GM23338 (cell line): ENCODE results near the gene ANKIB1. TPM values are rescaled to one million over a fixed set of nuclear protein-coding genes. Genes with fewer than 3 reads are reported as not detected.

Source experiments
- ATAC-seq: fragments of 200-7000 bp; cut with Tn5 transposase; 3 replicates; pipeline ENCODE4 v1.9.1; 2020
- DNase-seq: peaks from one replicate; pipeline ENCODE4 v3.0.0-alpha.2; 2015; ENCODE audit warnings: low spot score
- H2AFZ ChIP-seq: fragments of 200-600 bp; sonication (generic); 2 replicates; pipeline ENCODE4 v1.8.0; 2016; ENCODE audit warnings: antibody characterized with exemption, mild to moderate bottlenecking, moderate library complexity
- H3F3A ChIP-seq: fragments of 200-600 bp; sonication (generic); replicated peaks from 2 replicates; pipeline ENCODE4 v1.8.0; 2017; ENCODE audit warnings: antibody characterized with exemption, mixed run types, low read depth
- H3K27ac ChIP-seq: fragments of 200-600 bp; sonication (generic); 2 replicates; pipeline ENCODE4 v1.6.1; 2016; ENCODE audit warnings: low read depth
- H3K27me3 ChIP-seq: fragments of 200-600 bp; sonication (generic); 2 replicates; pipeline ENCODE4 v1.8.0; 2016; ENCODE audit warnings: mild to moderate bottlenecking, mixed run types, moderate library complexity; ENCODE audit not compliant: insufficient read depth
- H3K36me3 ChIP-seq: fragments of 200-600 bp; sonication (generic); 2 replicates; pipeline ENCODE4 v1.8.0; 2016; ENCODE audit warnings: mild to moderate bottlenecking; ENCODE audit not compliant: insufficient read depth
- H3K4me1 ChIP-seq: fragments of 200-600 bp; sonication (generic); 2 replicates; pipeline ENCODE4 v1.8.0; 2016; ENCODE audit warnings: mild to moderate bottlenecking, moderate library complexity; ENCODE audit not compliant: insufficient read depth
- H3K4me2 ChIP-seq: fragments of 200-600 bp; sonication (generic); 2 replicates; pipeline ENCODE4 v1.7.1; 2017; ENCODE audit warnings: mixed run types
- H3K4me3 ChIP-seq: fragments of 200-600 bp; sonication (generic); 2 replicates; pipeline ENCODE4 v1.6.1; 2016; ENCODE audit warnings: mixed run types
- H3K79me2 ChIP-seq: fragments of 200-600 bp; sonication (generic); replicated peaks from 2 replicates; pipeline ENCODE4 v1.8.0; 2017; ENCODE audit warnings: mild to moderate bottlenecking; ENCODE audit not compliant: insufficient read depth
- H3K9me2 ChIP-seq: fragments of 200-600 bp; sonication (generic); 2 replicates; pipeline ENCODE4 v1.8.0; 2017; ENCODE audit not compliant: insufficient read depth
- H4K20me1 ChIP-seq: fragments of 200-600 bp; sonication (generic); replicated peaks from 2 replicates; pipeline ENCODE4 v1.8.0; 2017; ENCODE audit warnings: mild to moderate bottlenecking; ENCODE audit not compliant: insufficient read depth
- H3K27ac Mint-ChIP-seq: 2 replicates; pipeline ENCODE4 v1.8.0; 2020; ENCODE audit warnings: inconsistent platforms, mild to moderate bottlenecking, moderate library complexity, mixed read lengths
- H3K27me3 Mint-ChIP-seq: 3 replicates; pipeline ENCODE4 v1.8.0; 2022; ENCODE audit warnings: low read depth, mild to moderate bottlenecking, moderate library complexity, mixed read lengths, inconsistent platforms; ENCODE audit not compliant: insufficient read depth, poor library complexity
- H3K36me3 Mint-ChIP-seq: 3 replicates; pipeline ENCODE4 v1.8.0; 2021; ENCODE audit warnings: low read depth, mild to moderate bottlenecking, inconsistent platforms, moderate library complexity, mixed read lengths
- H3K4me1 Mint-ChIP-seq: 3 replicates; pipeline ENCODE4 v1.8.0; 2020; ENCODE audit warnings: mild to moderate bottlenecking, inconsistent platforms, mixed read lengths
- H3K4me3 Mint-ChIP-seq: 3 replicates; pipeline ENCODE4 v1.8.0; 2021; ENCODE audit warnings: moderate library complexity, mild to moderate bottlenecking, inconsistent platforms, mixed read lengths
- H3K9me3 Mint-ChIP-seq: 3 replicates; pipeline ENCODE4 v1.8.0; 2020; ENCODE audit warnings: moderate library complexity, mild to moderate bottlenecking, inconsistent platforms, mixed read lengths
- CREB1 ChIP-seq: fragments of 250-450 bp; sonication (Bioruptor Pico); IDR thresholded peaks from 2 replicates; pipeline ENCODE4 v1.5.0; 2020; ENCODE audit warnings: low read depth, mild to moderate bottlenecking, moderate library complexity
- CTCF ChIP-seq, 2 experiments: fragments of 200-600 bp in 1 of 2; sonication (generic) in 1 of 2; conservative IDR thresholded peaks; 2 replicates each; pipeline versions ENCODE4 v1.5.1 to v1.6.1; 2016 to 2017; ENCODE audit warnings: antibody characterized with exemption in 2 of 2, low read depth in 2 of 2, mild to moderate bottlenecking in 2 of 2, moderate library complexity in 1 of 2
- ETS1 ChIP-seq: IDR thresholded peaks from 2 replicates; pipeline ENCODE4 v1.6.1; 2016; ENCODE audit warnings: antibody characterized with exemption
- EZH2 ChIP-seq: fragments of 200-600 bp; sonication (generic); IDR thresholded peaks from one replicate; pipeline ENCODE4 v1.8.0; 2017; ENCODE audit warnings: antibody characterized with exemption, mild to moderate bottlenecking, low read depth; ENCODE audit not compliant: unreplicated experiment
- JUNB ChIP-seq: IDR thresholded peaks from one replicate; pipeline ENCODE4 v1.6.1; 2016; ENCODE audit warnings: antibody characterized with exemption; ENCODE audit not compliant: unreplicated experiment
- NANOG ChIP-seq: IDR thresholded peaks from 2 replicates; pipeline ENCODE4 v1.6.1; 2016; ENCODE audit warnings: antibody characterized with exemption, borderline replicate concordance
- POLR2AphosphoS5 ChIP-seq: IDR thresholded peaks from 2 replicates; pipeline ENCODE4 v1.6.1; 2016; ENCODE audit warnings: antibody characterized with exemption, low read depth
- REST ChIP-seq: IDR thresholded peaks from one replicate; pipeline ENCODE4 v1.6.1; 2018; ENCODE audit warnings: antibody characterized with exemption; ENCODE audit not compliant: unreplicated experiment
- STAT1 ChIP-seq: IDR thresholded peaks from one replicate; pipeline ENCODE4 v1.6.1; 2016; ENCODE audit warnings: antibody characterized with exemption; ENCODE audit not compliant: unreplicated experiment
- ZNF331 ChIP-seq: fragments of 250-450 bp; sonication (Bioruptor Pico); IDR thresholded peaks from 2 replicates; pipeline ENCODE4 v1.5.0; 2020; ENCODE audit warnings: low read depth, mild to moderate bottlenecking, moderate library complexity
- ZNF462 ChIP-seq: fragments of 250-450 bp; sonication (Bioruptor Pico); IDR thresholded peaks from 2 replicates; pipeline ENCODE4 v1.5.0; 2020; ENCODE audit warnings: mild to moderate bottlenecking, moderate library complexity
- polyA plus RNA-seq: library from polyadenylated mRNA; unstranded; fragments of >200 nt; fragmentation: Nextera tagmentation; extraction: Ambion mirVana; gene quantifications from 2 replicates; pipeline ENCODE4 v1.2.1, GENCODE V29; 2016
- total RNA-seq: library from RNA; depleted of rRNA; stranded (reverse); fragments of >200 nt; shearing (Covaris generic); gene quantifications from 2 replicates; pipeline ENCODE4 v1.2.3, GENCODE V29; 2014

ANKIB1 gene
- total and polyA plus RNA-seq, 2 experiments from 2014 or later: 19.1 to 40.3 TPM

- H2AFZ ChIP-seq: no peak overlapping the region
- H3K27ac ChIP-seq: no peak overlapping the region
- 0 out of 2 replicates have a peak, but pooled peaks cover 3% of the 10 kb centered on the region for H4K20me1 ChIP-seq
- TF ChIP-seq STAT1 (no peak), ZNF462 (no peak), REST (no peak), ZNF331 (CRISPR knock-in tag) (no peak), POLR2AphosphoS5 (no peak), EZH2 (no peak), ETS1 (no peak), CTCF (conservative IDR thresholded peaks at IDR 0.05; ENCODE audit: low read depth in 2 of 2) (no peak), CREB1 (no peak), NANOG (no peak), JUNB (no peak)
- DNase-seq (no peak), ATAC-seq (no peak)
- no peak overlapping the region for H3K4me2 ChIP-seq
- no peaks in the 10 kb centered on the region for H3K4me1 ChIP-seq
- H3K4me1 Mint-ChIP-seq: no peaks in the 10 kb centered on the region
- no peak overlapping the region for H3K4me3 ChIP-seq
- H3K9me3 Mint-ChIP-seq: no peaks in the 10 kb centered on the region
- no peak overlapping the region for H3K4me3 Mint-ChIP-seq
- no peaks in the 10 kb centered on the region for H3F3A ChIP-seq
- H3K36me3 ChIP-seq: no peaks in the 10 kb centered on the region
- peaks cover 9% of the 10 kb centered on the region; the same call in 1 of the 3 replicates for H3K36me3 Mint-ChIP-seq
- no peaks in the 10 kb centered on the region for H3K27me3 ChIP-seq
- H3K27me3 Mint-ChIP-seq: no peaks in the 10 kb centered on the region
- H3K79me2 ChIP-seq: no peaks in the 10 kb centered on the region
- no peak overlapping the region; the same call in 1 of the 2 replicates for H3K27ac Mint-ChIP-seq
- H3K9me2 ChIP-seq: no peaks in the 10 kb centered on the region
Measured at GRCh38 chr7:92306153-92306552, 60.4 kb downstream of the ANKIB1 start.
